HG02678 (cell line): Measurements from ENCODE around the gene CLPX.
"Not testable (repeated sequence)": the region's sequence is repeated elsewhere in the genome, so short reads cannot be mapped to it uniquely, and the experiment has no call there.

Experiments used
- ATAC-seq: cut with Tn5 transposase; IDR thresholded peaks from one replicate; pipeline ENCODE4 v1.9.1; 2021; ENCODE audit warnings: mild to moderate bottlenecking, moderate library complexity; ENCODE audit not compliant: unreplicated experiment

Gene CLPX

DNA sequence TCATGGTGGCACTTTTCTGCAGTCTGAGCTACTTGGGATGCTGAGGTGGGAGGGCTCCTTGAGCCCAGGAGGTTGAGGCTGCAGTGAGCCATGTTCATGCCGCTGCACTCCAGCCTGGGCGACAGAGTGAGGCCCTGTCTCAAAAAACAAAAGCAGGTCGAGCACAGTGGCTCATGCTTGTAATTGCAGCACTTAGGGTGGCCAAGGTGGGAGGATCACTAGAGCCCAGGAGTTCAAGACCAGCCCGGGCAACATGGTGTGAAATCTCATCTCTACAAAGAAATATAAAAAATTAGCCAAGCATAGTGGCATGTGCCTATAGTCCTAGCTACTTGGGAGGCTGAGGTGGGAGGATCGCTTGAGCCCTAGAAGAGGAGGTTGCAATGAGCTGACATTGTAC, 80.1 kb downstream of the CLPX start:
- ATAC-seq = no peak

GRCh38 chr15:65102912-65103311, 82.2 kb downstream of the CLPX start:
- ATAC-seq = no peak

GRCh38 chr15:65101891-65102708, 83.0 kb downstream of the CLPX start:
- no peak for ATAC-seq

- no peak for ATAC-seq
These were observed 83.7 kb downstream of the CLPX start for GRCh38 chr15:65101411-65101890.

DNA sequence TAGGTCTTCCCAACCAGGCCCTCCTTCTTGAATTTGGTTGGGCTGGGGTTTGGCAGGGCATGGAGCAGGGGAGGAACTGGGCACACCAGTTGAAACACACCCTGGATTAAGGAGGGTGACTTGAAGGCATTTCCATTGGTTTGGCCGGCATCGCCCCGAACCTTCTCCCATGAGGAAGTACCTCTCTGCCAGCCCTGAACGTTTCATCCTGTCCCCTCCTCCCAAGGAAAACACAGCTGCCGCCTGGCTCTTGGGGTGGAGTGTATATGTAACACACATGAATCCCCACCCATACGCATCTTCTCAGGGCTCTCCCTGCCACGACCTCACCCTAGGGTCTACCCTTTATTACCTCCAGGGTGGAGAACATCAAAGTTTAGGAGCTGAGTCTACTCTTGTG, 84.7 kb downstream of the CLPX start:
- ATAC-seq = no peak

- not testable (repeated sequence) for ATAC-seq
These were observed 85.3 kb downstream of the CLPX start for GRCh38 chr15:65099801-65100200.

DNA sequence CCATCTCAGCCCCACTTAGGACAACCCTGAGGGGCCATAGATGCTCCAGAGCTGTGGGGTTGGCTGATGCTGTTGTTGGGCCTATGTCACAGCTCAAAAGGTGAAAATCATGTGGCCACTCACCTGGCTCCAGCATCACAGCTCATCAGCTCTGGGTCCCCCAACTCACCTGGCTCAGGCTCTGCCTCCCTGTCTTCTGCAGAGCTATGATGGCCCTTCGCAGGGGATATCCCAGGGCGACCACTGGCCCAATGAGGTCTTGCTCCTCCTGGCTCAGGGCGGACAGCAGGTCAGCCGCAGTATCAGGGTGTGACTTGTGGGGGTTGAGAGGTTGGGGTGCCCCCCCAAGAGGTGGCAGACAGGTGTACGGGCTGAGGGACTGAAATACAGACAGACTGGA, 85.8 kb downstream of the CLPX start:
- ATAC-seq = no peak
